Sigmoid colon (tissue), 7 donors: ENCODE results near the gene GYS1. TPM values are rescaled to one million over a fixed set of nuclear protein-coding genes. Genes with fewer than 3 reads are reported as not detected.

Experiments used
- DNase-seq: peaks from one replicate; pipeline ENCODE4 v3.0.0-alpha.2; 2019
- H3K27ac ChIP-seq, 4 donors: fragments of 200-600 bp; sonication (generic); one replicate each; pipeline ENCODE4 v1.5.1; 2016 to 2019; ENCODE audit warnings: mild to moderate bottlenecking in 1 of 4
- H3K27me3 ChIP-seq, 3 donors: fragments of 200-600 bp; sonication (generic); one replicate each; pipeline ENCODE4 v1.5.1; 2019; ENCODE audit warnings: mild to moderate bottlenecking in 1 of 3
- H3K36me3 ChIP-seq, 4 donors: fragments of 200-600 bp; sonication (generic); one replicate each; pipeline ENCODE4 v1.5.1; 2016 to 2019
- H3K4me1 ChIP-seq, 4 donors: fragments of 200-600 bp; sonication (generic); one replicate each; pipeline ENCODE4 v1.5.1; 2017 to 2019
- H3K4me3 ChIP-seq, 4 donors: fragments of 200-600 bp; sonication (generic); one replicate each; pipeline ENCODE4 v1.5.1; 2017 to 2019; ENCODE audit warnings: mild to moderate bottlenecking in 2 of 4, moderate library complexity in 1 of 4
- H3K9me3 ChIP-seq, 4 donors: fragments of 200-600 bp in 3 of 4; sonication (generic) in 3 of 4; one replicate each; pipeline versions ENCODE4 v1.5.1 to v1.6.1; 2013 to 2019
- CTCF ChIP-seq, 4 experiments: fragments of 450-650 bp in 3 of 4; fragments of 200-600 bp in 1 of 4; IDR thresholded peaks; one replicate each; pipeline ENCODE4 v1.5.1; 2016 to 2019; ENCODE audit warnings: antibody characterized with exemption in 4 of 4, mild to moderate bottlenecking in 3 of 4, moderate library complexity in 2 of 4
- EP300 ChIP-seq, 4 donors: sonication (generic); formaldehyde crosslinking; IDR thresholded peaks; one replicate each; pipeline ENCODE4 v1.6.1; 2017; ENCODE audit warnings: antibody characterized with exemption in 4 of 4
- POLR2A ChIP-seq, 2 donors: fragments of 450-650 bp; IDR thresholded peaks; one replicate each; pipeline ENCODE4 v1.6.1; 2016; ENCODE audit warnings: antibody characterized with exemption in 2 of 2, mild to moderate bottlenecking in 2 of 2, moderate library complexity in 2 of 2
- POLR2AphosphoS5 ChIP-seq, 4 donors: sonication (generic); formaldehyde crosslinking; IDR thresholded peaks; one replicate each; pipeline ENCODE4 v1.6.1; 2017; ENCODE audit warnings: antibody characterized with exemption in 4 of 4
- WGBS, 2 donors: extraction: QIAGEN DNeasy Blood & Tissue Kit; methylation state at CpG; one replicate each; pipeline ENCODE4 v1.1.7; 2013; 5-methylcytosine and 5-hydroxymethylcytosine counted together
- intact Hi-C: fragments of 100-400 bp; cut with DNase I; formaldehyde crosslinking; loops from one replicate; pipeline ENCODE4 v1.15.1; 2023
- polyA plus RNA-seq, 3 donors: library from polyadenylated mRNA; stranded (reverse); fragments of 200-250 nt; gene quantifications; one replicate each; pipeline ENCODE4 v1.2.3, GENCODE V29; 2013
- total RNA-seq, 4 donors: library from RNA; depleted of rRNA; stranded (reverse); fragments of >200 nt; gene quantifications; one replicate each; pipeline ENCODE4 v1.1.0, GENCODE V29; 2016
- donor health status: healthy with polysubstance abuse.
- donor health status: Bipolar disorder and iron deficiency.
- donor health status: healthy.

GYS1 gene
- total and polyA plus RNA-seq, 7 donors: 11.7 to 32.7 (median 17.5) TPM

DNA sequence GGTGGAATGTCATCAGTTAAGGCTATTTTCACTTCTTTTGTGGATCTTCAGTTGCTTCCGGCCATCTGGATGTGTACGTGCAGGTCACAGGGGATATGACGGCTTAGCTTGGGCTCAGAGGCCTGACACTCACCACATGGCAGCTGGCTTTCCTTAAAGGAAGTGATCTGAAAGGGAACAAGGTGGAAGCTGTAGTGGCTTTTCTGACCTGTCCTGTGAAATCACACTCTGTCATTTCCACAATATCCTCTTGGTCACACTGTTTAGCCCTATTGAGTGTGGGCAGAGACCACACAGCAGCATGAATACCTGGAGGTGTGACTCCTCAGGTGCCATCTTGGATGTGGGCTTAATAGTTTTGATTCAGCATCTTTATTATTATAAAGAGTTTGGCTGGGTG is 43.0 kb downstream of the GYS1 start:
- intact Hi-C loops: loop anchor here (5.0 kb wide), 1 partner anchor 48 kb away; the partner anchor contains the start of gene NUCB1
- Histone ChIP-seq H3K9me3 (no peaks in the 10 kb centered on the region), H3K27ac (no peak overlapping the region), H3K4me3 (no peak overlapping the region), H3K36me3 (no peaks in the 10 kb centered on the region), H3K4me1 (peaks cover 0 to 7% (median 2%) of the 10 kb centered on the region in 4 donors), H3K27me3 (no peaks in the 10 kb centered on the region)
- WGBS, 2 donors: 69 to 91% methylated on average over 3 of the region's 3 CpGs
- TF ChIP-seq CTCF (IDR thresholded peaks at IDR 0.05): no peak
- DNase-seq: no peak

DNA sequence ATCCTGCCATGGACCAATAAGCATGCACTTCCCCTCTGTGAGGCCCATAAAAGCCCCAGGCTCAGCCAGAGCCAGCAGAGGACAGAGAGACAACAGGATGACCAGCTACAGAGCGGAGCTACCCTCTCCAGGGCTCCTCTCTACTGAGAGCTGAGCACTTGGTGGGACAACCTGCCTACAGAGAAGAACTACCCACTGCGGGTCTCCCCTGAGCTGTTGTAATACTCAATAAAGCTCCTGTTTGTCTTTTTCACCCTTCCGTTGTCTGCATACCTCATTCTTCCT is 45.9 kb downstream of the GYS1 start:
- Histone ChIP-seq H3K36me3 (no peaks in the 10 kb centered on the region), H3K27ac (no peak overlapping the region), H3K4me3 (no peak overlapping the region), H3K9me3 (no peaks in the 10 kb centered on the region), H3K27me3 (no peaks in the 10 kb centered on the region), H3K4me1 (no peaks in the 10 kb centered on the region)
- TF ChIP-seq POLR2AphosphoS5 (IDR thresholded peaks at IDR 0.05) (no peak), EP300 (IDR thresholded peaks at IDR 0.05) (no peak)
- DNase-seq: no peak
- WGBS, 2 donors: 92 to 98% methylated on average over 3 of the region's 3 CpGs
- intact Hi-C loops: no loop called here

DNA sequence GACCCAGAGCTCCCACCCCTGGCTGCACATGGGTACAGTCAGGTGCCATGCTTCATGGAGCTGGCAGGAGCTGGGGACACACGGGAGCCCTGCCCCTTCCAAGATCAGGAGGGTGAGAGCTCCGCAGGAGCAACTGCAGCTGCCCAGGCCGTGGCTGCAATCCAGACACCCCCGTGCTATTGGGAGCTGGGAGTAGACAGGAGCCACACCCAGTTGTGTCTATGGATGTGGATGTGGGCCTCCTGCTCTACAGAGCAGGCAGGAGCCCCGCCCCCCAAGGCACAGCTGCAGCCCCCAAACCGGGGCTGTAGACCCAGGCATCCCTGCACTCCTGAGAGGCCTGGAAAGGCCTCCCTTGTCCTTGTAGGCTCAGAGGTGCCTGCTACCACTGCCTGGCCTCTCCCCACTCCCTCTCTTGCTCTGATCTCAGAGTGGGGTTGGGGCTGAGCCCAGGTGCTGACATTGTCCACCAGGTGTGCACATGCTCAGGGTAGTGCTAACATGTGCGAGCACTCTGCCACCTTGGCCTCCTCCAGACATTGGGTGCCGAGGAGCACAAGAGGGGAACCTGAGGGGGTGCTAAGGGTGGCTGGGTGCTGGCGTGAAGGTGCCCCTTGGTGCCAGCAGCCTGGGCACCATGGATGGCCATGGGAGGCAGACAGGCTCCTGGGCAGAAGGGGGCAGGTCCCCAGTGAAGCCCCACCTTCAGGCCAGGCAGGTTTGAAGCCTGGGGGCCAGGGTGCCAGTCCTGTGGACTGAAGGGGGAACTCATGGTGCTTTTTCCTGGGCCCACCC is 46.4 kb downstream of the GYS1 start:
- Histone ChIP-seq H3K4me1 (no peaks in the 10 kb centered on the region), H3K4me3 (no peak overlapping the region), H3K36me3 (no peaks in the 10 kb centered on the region), H3K27ac (no peak overlapping the region), H3K27me3 (no peaks in the 10 kb centered on the region), H3K9me3 (no peaks in the 10 kb centered on the region)
- intact Hi-C loops: no loop called here
- no peak for DNase-seq
- TF ChIP-seq EP300 (IDR thresholded peaks at IDR 0.05): no peak
- TF ChIP-seq POLR2A (IDR thresholded peaks at IDR 0.05): no peak
- TF ChIP-seq CTCF (IDR thresholded peaks at IDR 0.05): no peak
- TF ChIP-seq POLR2AphosphoS5 (IDR thresholded peaks at IDR 0.05): no peak
- 46 to 66% methylated on average over 9 of the region's 9 CpGs for WGBS, 2 donors

DNA sequence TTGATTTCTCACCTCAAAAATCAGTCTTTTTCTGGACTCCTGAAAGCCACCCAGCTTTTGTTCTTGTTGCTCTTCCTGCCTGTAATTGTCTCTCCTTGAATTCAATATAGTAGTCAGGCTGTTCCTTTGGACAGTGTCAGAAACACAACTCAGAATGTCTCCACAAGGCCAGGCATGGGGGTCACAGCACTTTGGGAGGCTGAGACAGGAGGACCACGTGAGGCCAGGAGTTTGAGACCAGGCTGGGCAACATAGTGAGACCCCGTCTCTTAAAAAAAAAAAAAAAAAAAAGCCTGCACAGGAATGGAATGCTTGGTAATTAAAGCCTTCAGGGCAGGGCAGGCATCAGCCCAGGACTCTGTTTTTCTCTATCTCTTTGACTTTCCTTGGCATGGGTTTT is 47.3 kb downstream of the GYS1 start:
- 93 to 94% methylated on average over 2 of the region's 2 CpGs for WGBS, 2 donors
- TF ChIP-seq POLR2A (IDR thresholded peaks at IDR 0.05) (no peak), CTCF (IDR thresholded peaks at IDR 0.05) (no peak), POLR2AphosphoS5 (IDR thresholded peaks at IDR 0.05) (no peak), EP300 (IDR thresholded peaks at IDR 0.05) (no peak)

GRCh38 chr19:48945415-48945814 is 47.7 kb downstream of the GYS1 start:
- Histone ChIP-seq H3K4me1 (no peaks in the 10 kb centered on the region), H3K27ac (no peak overlapping the region), H3K27me3 (no peaks in the 10 kb centered on the region), H3K4me3 (no peak overlapping the region), H3K36me3 (no peaks in the 10 kb centered on the region), H3K9me3 (peaks cover 0 to 5% (median under 1%) of the 10 kb centered on the region in 4 donors)
- no peak for DNase-seq
- no peak for TF ChIP-seq POLR2AphosphoS5 (IDR thresholded peaks at IDR 0.05)
- no peak for TF ChIP-seq EP300 (IDR thresholded peaks at IDR 0.05)
- TF ChIP-seq CTCF (IDR thresholded peaks at IDR 0.05): no peak
- TF ChIP-seq POLR2A (IDR thresholded peaks at IDR 0.05): no peak
- 93 to 94% methylated on average over 5 of the region's 5 CpGs for WGBS, 2 donors
- intact Hi-C loops: no loop called here

More for the DNA sequence above, 47.3 kb downstream of the GYS1 start:
- peaks cover 0 to 3% (median under 1%) of the 10 kb centered on the region in 4 donors for H3K9me3 ChIP-seq
- H3K4me3 ChIP-seq: no peak overlapping the region
- no peaks in the 10 kb centered on the region for H3K4me1 ChIP-seq
- H3K36me3 ChIP-seq: no peaks in the 10 kb centered on the region
- no peak for DNase-seq
- no peak overlapping the region for H3K27ac ChIP-seq
- no peaks in the 10 kb centered on the region for H3K27me3 ChIP-seq
- intact Hi-C loops: no loop called here
